K562 (cell line): ENCODE measurements around the gene CDRT4. TPM values are rescaled to one million over a fixed set of nuclear protein-coding genes. Genes with fewer than 3 reads are reported as not detected.
A peak's percentile ranks its signal among the peaks of the same experiment; 100 is the strongest.

Experiments
- ATAC-seq: fragments of 200-7000 bp; cut with Tn5 transposase; 3 replicates; pipeline ENCODE4 v1.9.1; 2020; ENCODE audit warnings: moderate library complexity
- BruUV-seq: library from RNA; stranded (reverse); fragments of 400-500 nt; replicated peaks from 2 replicates; lab custom pipeline; 2021; lab: Mats Ljungman, UMichigan
- CTCF ChIA-PET: fragments of 300-600 bp; formaldehyde crosslinking; extraction: SDS; loops from one replicate; lab custom pipeline; 2021; ENCODE audit warnings: low intra/inter-chr PET ratio; lab: Yijun Ruan, JAX
- POLR2A ChIA-PET: fragments of 300-600, 350-650 bp; sonication (Branson Sonifier 250); formaldehyde crosslinking; extraction: SDS; loops from one replicate; lab custom pipeline; 2021; ENCODE audit warnings: antibody characterized with exemption, inconsistent platforms; lab: Yijun Ruan, JAX
- DNase-seq, 4 experiments: peaks; one replicate each; pipeline versions ENCODE4 v3.0.0 to v3.0.0-alpha.2; 2011 to 2018; ENCODE audit warnings: low spot score in 3 of 4, mixed read lengths in 3 of 4; ENCODE audit errors: extremely low read depth in 1 of 4
- FAIRE-seq: peaks from 2 replicates; lab custom pipeline; 2011; peaks lifted over from hg19 to GRCh38; lab: Jason Lieb, UNC
- H2AFZ ChIP-seq: 2 replicates; pipeline ENCODE4 v1.6.0; 2011; ENCODE audit warnings: low read depth, low read length, control low read depth, inconsistent platforms
- H3K27ac ChIP-seq: fragments of 200-600 bp; 3 replicates; pipeline ENCODE4 v1.8.0; 2011; ENCODE audit warnings: low read depth, mild to moderate bottlenecking, control low read depth, inconsistent platforms, low read length, moderate library complexity, mixed read lengths; ENCODE audit errors: extremely low read depth
- H3K27me3 ChIP-seq, 2 experiments: fragments of 300-600 bp in 1 of 2; 2 replicates in 1 of 2; 3 replicates in 1 of 2; pipeline versions ENCODE4 v1.6.0 to v1.8.0; 2011; ENCODE audit warnings: inconsistent platforms in 2 of 2, low read length in 2 of 2, mild to moderate bottlenecking in 1 of 2, mixed read lengths in 1 of 2, moderate library complexity in 1 of 2; ENCODE audit not compliant: control insufficient read depth in 2 of 2, insufficient read depth in 2 of 2
- H3K36me3 ChIP-seq: fragments of 300-600 bp; 3 replicates; pipeline ENCODE4 v1.8.0; 2011; ENCODE audit warnings: mild to moderate bottlenecking, low read length, inconsistent platforms; ENCODE audit not compliant: control insufficient read depth, insufficient read depth
- H3K4me1 ChIP-seq, 2 experiments: fragments of 200-600 bp in 1 of 2; replicated peaks in 1 of 2; 2 replicates in 1 of 2; 3 replicates in 1 of 2; pipeline versions ENCODE4 v1.5.1 to v1.8.0; 2011; ENCODE audit warnings: inconsistent platforms in 2 of 2, low read length in 2 of 2, mild to moderate bottlenecking in 1 of 2, mixed read lengths in 1 of 2, moderate library complexity in 1 of 2; ENCODE audit not compliant: control insufficient read depth in 2 of 2, insufficient read depth in 2 of 2
- H3K4me2 ChIP-seq: 2 replicates; pipeline ENCODE4 v1.6.1; 2011; ENCODE audit warnings: low read length, control low read depth, inconsistent platforms, mixed read lengths; ENCODE audit not compliant: insufficient read depth
- H3K4me3 ChIP-seq: fragments of 200-600 bp; sonication (generic), shearing (Covaris generic); 2 replicates; pipeline ENCODE4 v1.5.1; 2016; ENCODE audit warnings: control low read depth, inconsistent platforms
- H3K79me2 ChIP-seq: fragments of 200-600 bp; 3 replicates; pipeline ENCODE4 v1.8.0; 2011; ENCODE audit warnings: low read length, inconsistent platforms; ENCODE audit not compliant: control insufficient read depth, insufficient read depth
- H3K9ac ChIP-seq, 2 experiments: 2 replicates each; pipeline versions ENCODE4 v1.6.0 to v1.6.1; 2011; ENCODE audit warnings: low read depth in 2 of 2, low read length in 2 of 2, control low read depth in 1 of 2, inconsistent platforms in 1 of 2, mild to moderate bottlenecking in 1 of 2, mixed read lengths in 1 of 2; ENCODE audit not compliant: insufficient read depth in 1 of 2
- H3K9me1 ChIP-seq: one replicate; pipeline ENCODE4 v1.6.0; 2011; ENCODE audit warnings: inconsistent platforms, mild to moderate bottlenecking, low read length, moderate library complexity; ENCODE audit not compliant: control insufficient read depth, insufficient read depth
- H3K9me3 ChIP-seq: replicated peaks from 2 replicates; pipeline ENCODE4 v1.5.1; 2011; ENCODE audit warnings: low read depth, low read length, inconsistent platforms; ENCODE audit not compliant: control insufficient read depth, insufficient read depth
- H4K20me1 ChIP-seq: replicated peaks from 2 replicates; pipeline ENCODE4 v1.6.1; 2011; ENCODE audit warnings: low read length, inconsistent platforms, mixed read lengths; ENCODE audit not compliant: control insufficient read depth, insufficient read depth
- CTBP1 ChIP-seq: fragments of 450-650 bp; IDR thresholded peaks from 2 replicates; pipeline ENCODE4 v1.6.1; 2016; ENCODE audit warnings: borderline replicate concordance
- RBM25 ChIP-seq: fragments of 200-400 bp; formaldehyde crosslinking; IDR thresholded peaks from 2 replicates; pipeline ENCODE4 v1.6.1; 2018; ENCODE audit warnings: low read length, low read depth, moderate library complexity; ENCODE audit not compliant: severe bottlenecking
- RCOR1 ChIP-seq, 2 experiments: IDR thresholded peaks; 2 replicates each; pipeline ENCODE4 v1.6.1; 2012; ENCODE audit warnings: low read depth in 2 of 2, low read length in 2 of 2, borderline replicate concordance in 1 of 2, improper control_type of control experiment in 1 of 2
- WGBS: fragments of 100-300 bp; shearing (Covaris generic); methylation state at CpG from one replicate; pipeline ENCODE4 v1.1.6; 2016; ENCODE audit warnings: low coverage, mixed read lengths; ENCODE audit not compliant: insufficient coverage; ENCODE audit errors: missing lambda C conversion rate; 5-methylcytosine and 5-hydroxymethylcytosine counted together
- in situ Hi-C: fragments of 300-500 bp; cut with MboI; formaldehyde crosslinking; loops from 4 replicates; pipeline ENCODE4 v1.15.0; 2018; ENCODE audit warnings: inconsistent platforms, mixed read lengths
- intact Hi-C: fragments of 100-400 bp; cut with micrococcal nuclease; formaldehyde crosslinking; loops from 2 replicates; pipeline ENCODE4 v1.14.2; 2022
- polyA plus RNA-seq, 8 experiments: library from polyadenylated mRNA; depleted of rRNA in 4 of 8; stranded (reverse) in 5 of 8; unstranded in 3 of 8; fragments of >200 nt; fragmentation: Nextera tagmentation in 2 of 8; fragmentation: Illumina TruSeq in 1 of 8; extraction: Ambion mirVana in 2 of 8; extraction: Trizol in 1 of 8; gene quantifications; 2 replicates each; pipeline versions ENCODE4 v1.2.1 to v1.2.3, GENCODE V29; 2011 to 2014; ENCODE audit warnings: inconsistent platforms in 1 of 8, missing spikeins in 1 of 8
- total RNA-seq, 7 experiments: library from RNA; depleted of rRNA in 6 of 7; stranded (reverse); fragments of >200 nt in 6 of 7; fragmentation: Illumina TruSeq in 2 of 7; extraction: Trizol in 2 of 7; gene quantifications; 2 replicates each; pipeline versions ENCODE4 v1.2.1 to v1.2.3, GENCODE V29; 2011 to 2021; ENCODE audit warnings: low replicate concordance in 1 of 7
- TF ChIP-seq, protein P1 (sequence below): fragments of 250-450 bp; sonication (Bioruptor Pico); IDR thresholded peaks from 2 replicates; pipeline ENCODE4 v1.5.0; 2021; ENCODE audit warnings: mild to moderate bottlenecking, moderate library complexity

CDRT4 gene
- total and polyA plus RNA-seq, 9 of the 15 experiments (the other 6 are each of a cell fraction or from before 2014, with no cell fraction given), result 1.7 to 6.4 (median 3.5) TPM

DNA sequence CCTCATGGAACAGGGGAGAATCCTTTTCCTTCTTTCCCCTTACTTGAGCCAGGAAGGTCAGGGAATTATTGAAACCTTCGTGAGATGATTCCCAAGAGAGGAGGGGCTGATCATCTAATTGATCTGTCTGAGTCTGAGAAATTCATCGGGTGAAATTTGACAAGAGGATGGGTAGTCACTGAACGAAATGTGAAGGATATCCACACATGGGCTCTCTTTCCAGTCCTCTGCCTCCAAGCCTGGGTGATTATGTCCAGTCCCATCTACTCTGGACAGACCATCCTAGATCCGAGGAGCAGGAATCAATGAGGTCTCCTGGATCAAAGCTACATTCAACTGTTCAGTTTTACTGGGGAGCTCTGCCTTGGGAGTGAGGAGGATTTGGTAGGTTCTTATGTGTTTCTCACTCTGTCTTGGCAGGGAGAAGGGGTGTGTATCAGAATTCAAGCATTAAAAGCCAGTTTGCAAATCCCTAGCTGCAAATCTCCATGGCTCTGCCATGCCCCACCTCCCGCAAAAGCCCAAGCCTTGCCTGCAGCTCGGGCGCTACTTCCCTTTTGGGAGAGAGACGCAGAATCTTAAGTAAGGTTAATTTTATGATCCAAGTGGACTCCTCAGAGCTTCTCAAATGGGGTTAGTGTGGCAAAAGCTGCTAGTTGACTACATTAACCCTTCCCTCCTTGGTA, 78.9 kb downstream of the CDRT4 start (continued):
- TF ChIP-seq, protein P1, sequence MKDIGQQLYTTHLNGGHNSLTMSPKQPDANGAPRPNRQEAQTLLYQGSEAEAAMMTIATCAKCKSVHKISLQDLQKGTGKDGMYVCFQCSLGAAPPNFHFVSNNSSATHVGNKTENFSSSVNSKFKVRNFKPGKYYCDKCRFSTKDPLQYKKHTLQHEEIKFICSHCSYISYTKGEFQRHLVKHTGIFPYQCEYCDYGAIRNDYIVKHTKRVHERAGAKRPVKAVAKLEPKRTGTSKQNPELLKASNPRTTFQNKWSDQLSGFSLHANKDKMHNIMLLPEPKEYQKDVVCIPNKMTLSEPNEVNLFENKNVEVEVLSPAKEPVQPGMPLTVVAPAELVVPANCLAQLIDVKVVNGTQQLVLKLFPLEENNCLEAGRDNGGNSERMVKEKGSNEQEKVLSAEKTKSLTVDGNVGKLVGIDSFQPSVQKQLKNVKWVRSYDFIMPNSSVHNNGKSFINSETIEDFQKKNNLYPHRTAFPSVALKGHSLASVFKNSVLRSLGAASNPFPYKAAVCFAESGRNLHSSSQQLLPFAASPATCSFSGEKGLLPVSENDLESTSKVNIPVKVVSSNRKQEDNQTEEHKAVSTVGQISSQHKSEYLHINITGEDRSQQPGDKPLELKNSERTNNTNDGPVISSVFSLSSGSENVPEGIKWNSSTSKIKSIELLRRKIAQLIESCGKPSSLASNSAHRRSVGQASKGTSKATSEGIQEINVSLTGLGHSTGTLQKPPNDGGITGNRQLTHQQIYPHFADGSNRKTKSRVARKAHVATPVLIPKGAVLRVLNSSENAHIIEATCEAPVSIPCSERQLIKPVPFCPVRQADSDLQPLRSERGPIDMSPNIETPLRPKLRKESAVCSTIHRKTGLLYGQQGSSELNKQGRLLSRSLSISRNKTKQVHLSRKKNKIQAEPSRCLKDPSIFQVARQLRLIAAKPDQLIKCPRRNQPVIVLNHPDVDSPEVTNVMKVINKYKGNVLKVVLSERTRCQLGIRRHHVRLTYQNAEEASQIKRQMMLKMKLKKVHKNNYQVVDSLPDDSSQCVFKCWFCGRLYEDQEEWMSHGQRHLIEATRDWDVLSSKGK (CRISPR knock-in tag), result no peak
- TF ChIP-seq CTBP1, result no peak

DNA sequence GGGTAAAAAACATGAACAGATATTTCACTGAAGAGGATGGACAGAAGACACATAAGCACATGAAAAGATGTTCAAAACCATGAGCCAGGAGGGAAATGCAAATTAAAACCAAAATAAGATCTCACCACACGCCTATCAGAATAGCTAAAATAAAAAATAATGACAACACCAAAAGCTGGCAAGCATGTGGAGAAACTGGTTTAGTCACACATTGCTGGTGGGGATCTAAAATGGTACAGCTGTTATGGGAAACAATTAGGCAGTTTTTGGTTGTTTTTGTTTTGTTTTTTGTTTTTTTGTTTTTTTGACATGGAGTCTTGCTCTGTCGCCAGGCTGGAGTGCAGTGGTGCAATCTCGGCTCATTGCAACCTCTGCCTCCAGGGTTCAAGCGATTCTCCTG, 81.3 kb downstream of the CDRT4 start:
- Histone ChIP-seq H2AFZ (no peak overlapping the region), H3K9me3 (no peaks in the 10 kb centered on the region), H3K27me3 (peaks cover 0 to 18% of the 10 kb centered on the region in 2 experiments; a peak in 3 of 5 replicates), H3K9ac (no peak overlapping the region), H3K4me3 (no peak overlapping the region), H3K9me1 (no peaks in the 10 kb centered on the region), H3K79me2 (no peaks in the 10 kb centered on the region), H3K4me1 (no peaks in the 10 kb centered on the region; a peak in 1 of 5 replicates), H3K4me2 (no peak overlapping the region), H4K20me1 (no peaks in the 10 kb centered on the region), H3K36me3 (no peaks in the 10 kb centered on the region), H3K27ac (no peak overlapping the region)
- no peak for DNase-seq
- ChIA-PET CTCF (no interaction called here), POLR2A (no interaction called here)
- in situ Hi-C loops (no loop called here), intact Hi-C loops (no loop called here)
- ATAC-seq, result no peak
- whole genome bisulfite sequencing, result 0% methylated on average over 4 of the region's 4 CpGs
- FAIRE-seq, result no peak
- BruUV-seq, result no TSS peak
- TF ChIP-seq RCOR1 (IDR thresholded peaks at IDR 0.05; ENCODE audit: borderline replicate concordance in 1 of 2, low read depth in 2 of 2, low read length in 2 of 2) (no peak), RBM25 (peak; percentile 96)

Other genes with a start within 250 kb of the CDRT4 start
- 12.6 and 17.9 TPM in 2 replicates for gene PMP22, start 202.3 kb downstream of the CDRT4 start, total RNA-seq (2014; rRNA removed)
- gene PMP22, start 202.3 kb downstream of the CDRT4 start, total RNA-seq (2014; rRNA removed; fragmentation: Illumina TruSeq; extraction: Trizol), result 22.5 and 25.2 TPM in 2 replicates
- 28.7 and 29.1 TPM in 2 replicates for gene PMP22, start 202.3 kb downstream of the CDRT4 start, total RNA-seq (2015; rRNA removed; fragmentation: Illumina TruSeq; extraction: Trizol)
- 25.8 and 26.1 TPM in 2 replicates for gene PMP22, start 202.3 kb downstream of the CDRT4 start, total RNA-seq (2021)
- gene PMP22, start 202.3 kb downstream of the CDRT4 start, polyA plus RNA-seq (2011; rRNA removed), result 24.8 and 29.8 TPM in 2 replicates
- 38.4 and 45.2 TPM in 2 replicates for gene PMP22, start 202.3 kb downstream of the CDRT4 start, polyA plus RNA-seq (2014; fragmentation: Illumina TruSeq; extraction: Trizol)
- 10 to 100 TPM; 54.4 to 62.3 TPM for gene PMP22, start 202.3 kb downstream of the CDRT4 start, polyA plus RNA-seq (2014; fragmentation: Nextera tagmentation; extraction: Ambion mirVana)
- gene PMP22, start 202.3 kb downstream of the CDRT4 start, polyA plus RNA-seq (2014; rRNA removed), result 22.6 and 27.4 TPM in 2 replicates
- gene TEKT3, start 126.0 kb downstream of the CDRT4 start, total RNA-seq (2014; rRNA removed), result not detected in 2 replicates
- not detected in 2 replicates for gene TEKT3, start 126.0 kb downstream of the CDRT4 start, total RNA-seq (2014; rRNA removed; fragmentation: Illumina TruSeq; extraction: Trizol)
- not detected in 2 replicates for gene TEKT3, start 126.0 kb downstream of the CDRT4 start, total RNA-seq (2015; rRNA removed; fragmentation: Illumina TruSeq; extraction: Trizol)
- gene TEKT3, start 126.0 kb downstream of the CDRT4 start, total RNA-seq (2021), result not detected in 2 replicates
- gene TEKT3, start 126.0 kb downstream of the CDRT4 start, polyA plus RNA-seq (2011; rRNA removed), result 0.11 TPM in 1 of 2 replicates, not detected in the other
- not detected in 2 replicates for gene TEKT3, start 126.0 kb downstream of the CDRT4 start, polyA plus RNA-seq (2014; fragmentation: Illumina TruSeq; extraction: Trizol)
- gene TEKT3, start 126.0 kb downstream of the CDRT4 start, polyA plus RNA-seq (2014; fragmentation: Nextera tagmentation; extraction: Ambion mirVana), result not detected
- gene TEKT3, start 126.0 kb downstream of the CDRT4 start, polyA plus RNA-seq (2014; rRNA removed), result 0.34 TPM in 1 of 2 replicates, not detected in the other
- gene TVP23C, start 95.9 kb upstream of the CDRT4 start, total RNA-seq (2014; rRNA removed), result 10.4 and 16.7 TPM in 2 replicates
- gene TVP23C, start 95.9 kb upstream of the CDRT4 start, total RNA-seq (2014; rRNA removed; fragmentation: Illumina TruSeq; extraction: Trizol), result 16.8 and 19.8 TPM in 2 replicates
- gene TVP23C, start 95.9 kb upstream of the CDRT4 start, total RNA-seq (2015; rRNA removed; fragmentation: Illumina TruSeq; extraction: Trizol), result 10.2 and 12.8 TPM in 2 replicates
- gene TVP23C, start 95.9 kb upstream of the CDRT4 start, total RNA-seq (2021), result 6.5 and 8.0 TPM in 2 replicates
- gene TVP23C, start 95.9 kb upstream of the CDRT4 start, polyA plus RNA-seq (2011; rRNA removed), result 4.7 and 8.5 TPM in 2 replicates
- 6.6 TPM in 2 replicates for gene TVP23C, start 95.9 kb upstream of the CDRT4 start, polyA plus RNA-seq (2014; fragmentation: Illumina TruSeq; extraction: Trizol)
- gene TVP23C, start 95.9 kb upstream of the CDRT4 start, polyA plus RNA-seq (2014; fragmentation: Nextera tagmentation; extraction: Ambion mirVana), result 1 to 10 TPM; 5.7 to 6.9 TPM
- gene TVP23C, start 95.9 kb upstream of the CDRT4 start, polyA plus RNA-seq (2014; rRNA removed), result 7.0 and 8.2 TPM in 2 replicates
- gene FBXW10B, start 152.1 kb upstream of the CDRT4 start, total RNA-seq (2014; rRNA removed), result 0.18 TPM in 1 of 2 replicates, not detected in the other
- 0.33 TPM in 1 of 2 replicates, not detected in the other for gene FBXW10B, start 152.1 kb upstream of the CDRT4 start, total RNA-seq (2014; rRNA removed; fragmentation: Illumina TruSeq; extraction: Trizol)
- not detected in 2 replicates for gene FBXW10B, start 152.1 kb upstream of the CDRT4 start, total RNA-seq (2015; rRNA removed; fragmentation: Illumina TruSeq; extraction: Trizol)
- gene FBXW10B, start 152.1 kb upstream of the CDRT4 start, total RNA-seq (2021), result 0.13 TPM in 1 of 2 replicates, not detected in the other
- 0.11 and 0.18 TPM in 2 replicates for gene FBXW10B, start 152.1 kb upstream of the CDRT4 start, polyA plus RNA-seq (2011; rRNA removed)
- gene FBXW10B, start 152.1 kb upstream of the CDRT4 start, polyA plus RNA-seq (2014; fragmentation: Illumina TruSeq; extraction: Trizol), result not detected in 2 replicates
- not detected for gene FBXW10B, start 152.1 kb upstream of the CDRT4 start, polyA plus RNA-seq (2014; fragmentation: Nextera tagmentation; extraction: Ambion mirVana)
- 1.3 TPM in 1 of 2 replicates, not detected in the other for gene FBXW10B, start 152.1 kb upstream of the CDRT4 start, polyA plus RNA-seq (2014; rRNA removed)
- gene TRIM16, start 216.7 kb upstream of the CDRT4 start, total RNA-seq (2014; rRNA removed), result 7.0 and 8.2 TPM in 2 replicates
- 9.2 and 10.3 TPM in 2 replicates for gene TRIM16, start 216.7 kb upstream of the CDRT4 start, total RNA-seq (2014; rRNA removed; fragmentation: Illumina TruSeq; extraction: Trizol)
- 7.8 and 8.7 TPM in 2 replicates for gene TRIM16, start 216.7 kb upstream of the CDRT4 start, total RNA-seq (2015; rRNA removed; fragmentation: Illumina TruSeq; extraction: Trizol)
- gene TRIM16, start 216.7 kb upstream of the CDRT4 start, total RNA-seq (2021), result 8.2 and 9.2 TPM in 2 replicates
- gene TRIM16, start 216.7 kb upstream of the CDRT4 start, polyA plus RNA-seq (2011; rRNA removed), result 7.6 and 8.0 TPM in 2 replicates
- 6.4 and 8.3 TPM in 2 replicates for gene TRIM16, start 216.7 kb upstream of the CDRT4 start, polyA plus RNA-seq (2014; fragmentation: Illumina TruSeq; extraction: Trizol)
- 1 to 10 TPM; 3.5 to 4.1 TPM for gene TRIM16, start 216.7 kb upstream of the CDRT4 start, polyA plus RNA-seq (2014; fragmentation: Nextera tagmentation; extraction: Ambion mirVana)
- gene TRIM16, start 216.7 kb upstream of the CDRT4 start, polyA plus RNA-seq (2014; rRNA removed), result 6.7 and 10.7 TPM in 2 replicates
- 14.5 and 15.5 TPM in 2 replicates for gene ZNF286A, start 232.1 kb upstream of the CDRT4 start, total RNA-seq (2014; rRNA removed)
- gene ZNF286A, start 232.1 kb upstream of the CDRT4 start, total RNA-seq (2014; rRNA removed; fragmentation: Illumina TruSeq; extraction: Trizol), result 23.1 and 23.4 TPM in 2 replicates
- gene ZNF286A, start 232.1 kb upstream of the CDRT4 start, total RNA-seq (2015; rRNA removed; fragmentation: Illumina TruSeq; extraction: Trizol), result 19.7 and 22.5 TPM in 2 replicates
- gene ZNF286A, start 232.1 kb upstream of the CDRT4 start, total RNA-seq (2021), result 16.8 and 21.5 TPM in 2 replicates
- 10.1 and 10.2 TPM in 2 replicates for gene ZNF286A, start 232.1 kb upstream of the CDRT4 start, polyA plus RNA-seq (2011; rRNA removed)
- gene ZNF286A, start 232.1 kb upstream of the CDRT4 start, polyA plus RNA-seq (2014; fragmentation: Illumina TruSeq; extraction: Trizol), result 16.7 and 18.4 TPM in 2 replicates
- 10 to 100 TPM in 1 of 2 experiments, 1 to 10 TPM in 1; 9.0 to 10.1 TPM for gene ZNF286A, start 232.1 kb upstream of the CDRT4 start, polyA plus RNA-seq (2014; fragmentation: Nextera tagmentation; extraction: Ambion mirVana)
- 15.6 and 16.6 TPM in 2 replicates for gene ZNF286A, start 232.1 kb upstream of the CDRT4 start, polyA plus RNA-seq (2014; rRNA removed)